Epithelial cell of proximal tubule (primary cell): ENCODE measurements around the gene PITPNM1. TPM values are rescaled to one million over a fixed set of nuclear protein-coding genes. Genes with fewer than 3 reads are reported as not detected.

Experiments
- DNase-seq: peaks from one replicate; pipeline ENCODE4 v3.0.0-alpha.2; 2011; ENCODE audit warnings: low read depth
- H3K4me3 ChIP-seq: 2 replicates; pipeline ENCODE4 v1.5.1; 2011; ENCODE audit warnings: low read depth, mild to moderate bottlenecking, low read length
- total RNA-seq: library from RNA; depleted of rRNA; stranded (reverse); fragments of >200 nt; gene quantifications from 2 replicates; pipeline ENCODE4 v1.2.3, GENCODE V29; 2015
- TF ChIP-seq, protein P1 (sequence below): conservative IDR thresholded peaks from 2 replicates; pipeline ENCODE4 v1.5.1; 2012; ENCODE audit warnings: low read depth, mild to moderate bottlenecking, low read length

Gene PITPNM1
- total RNA-seq, 1 donor from 2014 or later, result 74.1 TPM

- H3K4me3 ChIP-seq, result no peak overlapping the region
- TF ChIP-seq, protein P1, sequence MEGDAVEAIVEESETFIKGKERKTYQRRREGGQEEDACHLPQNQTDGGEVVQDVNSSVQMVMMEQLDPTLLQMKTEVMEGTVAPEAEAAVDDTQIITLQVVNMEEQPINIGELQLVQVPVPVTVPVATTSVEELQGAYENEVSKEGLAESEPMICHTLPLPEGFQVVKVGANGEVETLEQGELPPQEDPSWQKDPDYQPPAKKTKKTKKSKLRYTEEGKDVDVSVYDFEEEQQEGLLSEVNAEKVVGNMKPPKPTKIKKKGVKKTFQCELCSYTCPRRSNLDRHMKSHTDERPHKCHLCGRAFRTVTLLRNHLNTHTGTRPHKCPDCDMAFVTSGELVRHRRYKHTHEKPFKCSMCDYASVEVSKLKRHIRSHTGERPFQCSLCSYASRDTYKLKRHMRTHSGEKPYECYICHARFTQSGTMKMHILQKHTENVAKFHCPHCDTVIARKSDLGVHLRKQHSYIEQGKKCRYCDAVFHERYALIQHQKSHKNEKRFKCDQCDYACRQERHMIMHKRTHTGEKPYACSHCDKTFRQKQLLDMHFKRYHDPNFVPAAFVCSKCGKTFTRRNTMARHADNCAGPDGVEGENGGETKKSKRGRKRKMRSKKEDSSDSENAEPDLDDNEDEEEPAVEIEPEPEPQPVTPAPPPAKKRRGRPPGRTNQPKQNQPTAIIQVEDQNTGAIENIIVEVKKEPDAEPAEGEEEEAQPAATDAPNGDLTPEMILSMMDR, result no peak
- no peak for DNase-seq
These were observed 7.4 kb downstream of the PITPNM1 start for GRCh38 chr11:67497656-67498291.

- DNase-seq, result no peak
- TF ChIP-seq, protein P1, result no peak
- no peak overlapping the region for H3K4me3 ChIP-seq
These were observed 9.1 kb downstream of the PITPNM1 start for GRCh38 chr11:67496113-67496512.

- TF ChIP-seq, protein P1, result no peak
- no peak overlapping the region for H3K4me3 ChIP-seq
- no peak for DNase-seq
These were observed 9.7 kb downstream of the PITPNM1 start for GRCh38 chr11:67495234-67496005.

GRCh38 chr11:67494371-67495233 lies 10.6 kb downstream of the PITPNM1 start:
- no peak overlapping the region for H3K4me3 ChIP-seq
- DNase-seq, result no peak
- TF ChIP-seq, protein P1, result no peak

DNA sequence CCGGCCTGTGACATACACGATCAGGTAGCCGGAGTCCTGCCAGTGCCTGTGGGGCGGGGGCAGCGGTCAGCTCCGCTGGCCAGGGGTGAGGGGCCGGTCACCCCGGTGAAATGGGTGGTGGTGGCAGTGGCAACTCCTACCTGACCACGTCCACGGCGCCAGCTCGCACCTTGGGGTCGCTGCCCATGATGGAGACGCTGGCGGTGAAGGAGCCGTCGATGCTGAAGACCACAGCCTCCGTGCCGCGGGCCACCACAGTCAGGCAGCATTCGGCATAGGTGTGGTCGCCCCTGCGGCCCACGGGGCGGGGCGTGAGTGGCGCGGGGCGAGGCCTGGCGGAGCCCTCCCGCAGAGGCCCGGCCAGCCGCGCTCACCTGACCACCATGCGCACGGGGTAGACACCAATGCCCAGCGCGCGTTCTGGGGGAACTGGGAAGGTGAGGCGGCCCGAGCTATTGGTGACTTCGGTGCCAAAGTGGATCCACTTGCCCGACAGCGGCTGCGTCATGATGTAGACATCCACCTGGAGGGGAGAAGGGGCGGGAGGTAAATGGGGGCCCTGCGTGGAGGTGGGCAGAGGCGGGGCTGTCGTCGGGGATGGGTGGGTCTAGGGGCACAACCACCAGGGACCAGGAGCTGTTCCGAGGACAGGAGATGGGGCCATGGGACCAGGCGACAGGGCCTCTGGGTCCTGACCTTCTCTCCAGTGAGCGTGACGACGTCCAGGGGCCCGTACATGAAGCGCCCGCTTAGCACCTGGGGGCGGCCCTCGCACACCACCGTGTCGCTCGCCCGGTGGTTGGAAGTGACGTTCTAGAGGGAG lies 11.4 kb downstream of the PITPNM1 start:
- TF ChIP-seq, protein P1, result no peak
- H3K4me3 ChIP-seq, result no peak overlapping the region
- no peak for DNase-seq

GRCh38 chr11:67492801-67493547 lies 12.2 kb downstream of the PITPNM1 start:
- DNase-seq, result no peak
- TF ChIP-seq, protein P1, result no peak
- no peak overlapping the region for H3K4me3 ChIP-seq
